Inflammatory macrophage (primary cell): ENCODE measurements around the gene NHLRC1.
A peak's percentile ranks its signal among the peaks of the same experiment; 100 is the strongest.
"Not testable (repeated sequence)": the region's sequence is repeated elsewhere in the genome, so short reads cannot be mapped to it uniquely, and the experiment has no call there.

Source experiments
- DNase-seq, 2 donors: peaks; one replicate each; pipeline ENCODE4 v3.0.0-alpha.2; 2020 to 2022
- total RNA-seq, 18 experiments: gene quantifications; one replicate each; lab custom pipeline; 2026; ENCODE audit warnings: mixed read lengths in 6 of 18, inconsistent platforms in 2 of 18; lab: John Stamatoyannopoulos, UW

NHLRC1 gene
- 0.25 to 5.2 (median 3.0) reads per million in 18 experiments for total RNA-seq

- DNase-seq: peak; percentile 92 to 95
These were observed at the start of gene NHLRC1 for GRCh38 chr6:18122128-18123093. TSS of gene NHLRC1 (minus strand) at chr6:18122677. CDS start at chr6:18122606, 71 bp downstream.

GRCh38 chr6:18171871-18172270 lies 49.4 kb upstream of the NHLRC1 start:
- DNase-seq: peak; percentile 62 to 83

- DNase-seq: no peak
These were observed 45.8 kb upstream of the NHLRC1 start for GRCh38 chr6:18168264-18168663.

- DNase-seq: peak; percentile 55 to 80
These were observed 44.0 kb upstream of the NHLRC1 start for GRCh38 chr6:18166312-18167036.

DNA sequence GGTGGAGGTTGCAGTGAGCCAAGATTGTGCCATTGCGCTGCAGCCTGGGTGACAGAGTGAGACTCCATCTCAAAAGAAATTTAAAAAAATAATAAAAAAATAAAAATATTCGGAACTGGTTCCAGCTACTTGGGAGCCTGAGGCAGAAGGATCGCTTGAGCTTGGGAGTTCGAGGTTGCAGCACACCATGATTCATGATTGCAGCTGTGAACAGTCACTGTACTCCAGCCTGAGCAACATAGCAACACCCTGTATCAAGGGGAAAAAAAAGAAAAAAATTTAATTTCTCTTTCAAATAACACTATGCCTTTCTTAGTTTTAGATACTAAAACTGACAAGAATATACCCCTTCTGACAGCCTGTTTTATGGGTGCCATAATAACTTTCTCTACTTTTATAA lies 43.3 kb upstream of the NHLRC1 start:
- DNase-seq: peak; percentile 36 to 58

- no peak for DNase-seq
These were observed 39.9 kb upstream of the NHLRC1 start for GRCh38 chr6:18162401-18162800.

DNA sequence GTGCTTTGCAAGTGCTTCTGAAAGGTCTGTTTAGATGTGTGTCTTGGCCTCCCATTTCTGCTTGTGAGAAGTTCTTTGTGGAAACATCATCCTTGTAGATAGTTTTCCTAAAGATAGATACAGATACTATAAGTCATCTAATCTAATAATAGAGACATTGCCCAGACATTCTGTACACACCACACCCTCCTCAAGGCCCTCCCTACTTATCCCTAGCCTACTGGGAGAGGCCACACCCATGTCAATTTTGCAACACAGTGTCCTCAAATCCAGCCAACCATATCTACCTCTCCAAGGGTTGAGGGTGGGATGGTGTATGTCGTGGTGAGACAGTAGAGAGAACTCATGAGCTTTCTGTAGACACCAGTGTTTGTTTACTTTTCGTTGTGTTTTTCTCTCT lies 39.0 kb upstream of the NHLRC1 start:
- DNase-seq: no peak

DNA sequence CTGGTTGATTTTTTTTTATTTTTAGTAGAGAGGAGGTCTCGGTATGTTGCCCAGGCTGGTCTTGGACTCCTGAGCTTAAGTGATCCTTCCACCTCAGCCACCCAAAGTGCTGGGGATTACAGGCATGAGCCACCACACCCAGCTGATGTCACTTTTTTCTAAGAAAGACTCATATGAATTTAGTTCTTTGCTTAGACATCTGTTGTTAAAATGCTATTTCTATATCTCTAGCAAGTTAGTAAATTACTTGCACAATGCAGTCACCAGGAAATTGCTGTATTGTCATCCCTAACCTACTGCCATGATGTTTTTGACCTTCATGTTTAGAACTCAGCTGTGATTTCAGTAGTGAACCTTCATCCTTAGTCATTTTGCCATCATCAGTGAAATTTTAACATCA lies 38.4 kb upstream of the NHLRC1 start:
- peak; percentile 13 to 75 for DNase-seq

- DNase-seq: peak; percentile 55 to 58
These were observed 33.5 kb upstream of the NHLRC1 start for GRCh38 chr6:18155864-18156421.

DNA sequence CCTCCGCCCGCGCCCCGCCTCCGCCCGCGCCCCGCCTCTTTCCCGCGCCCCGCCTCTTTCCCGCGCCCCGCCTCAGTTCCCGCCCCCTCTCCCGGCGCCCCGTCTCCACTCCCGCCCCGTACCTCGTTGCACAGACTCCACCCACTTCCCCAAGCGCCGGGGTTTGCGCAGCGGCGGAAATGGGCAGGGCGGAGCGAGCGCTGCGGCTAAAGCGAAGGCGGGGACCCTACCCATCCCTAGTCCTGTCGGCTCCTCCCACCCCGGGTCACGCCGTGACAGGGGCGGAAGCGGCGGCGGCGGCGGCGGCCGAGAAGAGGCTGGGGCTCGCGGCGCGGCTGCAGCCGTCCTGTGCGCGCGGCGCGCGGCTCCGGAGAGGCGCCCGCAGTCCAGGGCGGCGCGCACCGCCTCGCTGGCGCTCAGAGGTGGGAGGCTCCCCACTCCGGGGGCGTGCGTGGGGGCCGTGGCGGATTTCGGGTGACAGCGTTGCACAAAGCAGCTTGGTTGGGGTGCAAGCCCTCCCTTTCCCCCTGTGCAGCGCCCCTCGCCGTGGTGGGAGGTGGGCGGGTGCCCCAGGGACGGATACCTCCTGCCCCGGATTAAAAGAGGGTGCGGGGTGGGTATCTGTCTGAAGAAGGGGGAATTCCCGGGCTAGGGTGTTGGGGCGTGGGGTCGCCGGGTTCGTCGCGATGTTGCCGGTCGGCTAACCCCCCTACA lies 32.8 kb upstream of the NHLRC1 start, which contains the start of gene KDM1B:
Gene KDM1B, plus strand, starts transcription at position 273 of the 714 bp plus-strand sequence. CDS start 4,474 bp downstream, outside the sequence.
- peak; percentile 99 for DNase-seq

DNA sequence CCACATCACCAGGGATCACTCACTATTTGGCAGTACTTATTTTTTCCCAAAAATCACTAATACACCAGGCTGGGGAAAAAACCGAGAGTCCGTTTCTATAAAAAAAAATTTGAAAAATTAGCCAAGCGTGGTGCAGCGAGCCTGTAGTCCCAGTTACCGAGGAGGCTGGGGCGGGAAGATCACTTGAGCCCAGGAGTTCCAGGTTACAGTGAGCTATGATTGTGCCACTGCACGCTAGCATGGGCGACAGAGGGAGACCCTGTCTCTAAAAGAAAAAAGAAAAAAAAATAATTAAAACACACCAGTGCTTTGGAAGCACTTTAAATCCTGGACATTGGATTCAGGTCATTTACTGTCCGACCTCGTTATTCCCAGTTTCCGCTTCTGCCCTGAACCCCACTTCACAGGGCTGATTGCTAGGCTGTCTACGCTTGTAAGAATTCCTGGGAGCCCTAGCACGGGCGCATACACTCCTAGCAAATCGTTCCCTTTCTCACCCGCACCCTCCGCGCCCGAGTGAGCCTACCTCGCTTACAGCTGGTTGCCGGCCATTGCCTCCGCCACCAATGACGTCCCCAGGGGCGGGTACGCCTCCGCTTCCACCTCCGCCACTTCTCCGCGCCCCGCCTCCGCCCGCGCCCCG lies 32.2 kb upstream of the NHLRC1 start, which contains the start of gene TPMT:
Gene TPMT, minus strand, starts transcription at position 571 of the 643 bp plus-strand sequence. CDS start 5,950 bp downstream, outside the sequence.
- DNase-seq: no peak

- DNase-seq: no peak
These were observed 30.8 kb upstream of the NHLRC1 start for GRCh38 chr6:18153311-18153703.

GRCh38 chr6:18151801-18152200 lies 29.3 kb upstream of the NHLRC1 start:
- no peak for DNase-seq

DNA sequence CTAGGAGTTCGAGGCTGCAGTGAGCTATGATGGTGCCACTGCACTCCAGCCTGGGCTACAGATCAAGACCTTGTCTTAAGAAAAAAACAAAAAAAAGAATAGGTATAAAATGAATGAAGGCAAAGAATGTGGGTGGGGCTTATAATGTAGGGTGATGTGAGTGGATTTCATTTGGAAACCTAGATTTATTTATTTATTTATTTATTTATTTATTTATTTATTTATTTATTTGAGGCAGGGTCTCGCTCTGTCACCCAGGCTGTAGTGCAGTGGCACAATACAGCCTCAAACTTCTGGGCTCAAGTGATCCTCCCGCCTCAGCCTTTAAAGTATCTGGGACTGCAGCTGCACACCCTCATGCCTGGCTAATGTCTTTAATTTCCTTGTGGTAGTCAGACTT lies 28.9 kb upstream of the NHLRC1 start:
- not testable (repeated sequence) for DNase-seq

- peak; percentile 84 to 85 for DNase-seq
These were observed 26.0 kb upstream of the NHLRC1 start for GRCh38 chr6:18148304-18149025.

- DNase-seq: no peak
These were observed 25.1 kb upstream of the NHLRC1 start for GRCh38 chr6:18147616-18148015.

- DNase-seq: no peak
These were observed 24.7 kb upstream of the NHLRC1 start for GRCh38 chr6:18147160-18147559.

DNA sequence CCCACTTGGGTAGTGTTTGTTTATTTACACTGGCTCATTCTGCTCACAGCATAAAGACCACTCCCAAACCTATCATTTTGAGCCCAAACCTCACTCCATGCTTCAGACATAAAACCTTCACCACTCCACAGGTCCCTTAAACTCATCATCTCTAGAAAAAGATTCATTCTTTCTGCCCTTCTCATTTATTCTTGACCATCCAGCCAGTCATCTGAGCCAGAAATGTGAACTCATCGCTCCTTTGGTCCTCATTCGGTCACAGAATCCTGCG lies 20.0 kb upstream of the NHLRC1 start:
- no peak for DNase-seq

DNA sequence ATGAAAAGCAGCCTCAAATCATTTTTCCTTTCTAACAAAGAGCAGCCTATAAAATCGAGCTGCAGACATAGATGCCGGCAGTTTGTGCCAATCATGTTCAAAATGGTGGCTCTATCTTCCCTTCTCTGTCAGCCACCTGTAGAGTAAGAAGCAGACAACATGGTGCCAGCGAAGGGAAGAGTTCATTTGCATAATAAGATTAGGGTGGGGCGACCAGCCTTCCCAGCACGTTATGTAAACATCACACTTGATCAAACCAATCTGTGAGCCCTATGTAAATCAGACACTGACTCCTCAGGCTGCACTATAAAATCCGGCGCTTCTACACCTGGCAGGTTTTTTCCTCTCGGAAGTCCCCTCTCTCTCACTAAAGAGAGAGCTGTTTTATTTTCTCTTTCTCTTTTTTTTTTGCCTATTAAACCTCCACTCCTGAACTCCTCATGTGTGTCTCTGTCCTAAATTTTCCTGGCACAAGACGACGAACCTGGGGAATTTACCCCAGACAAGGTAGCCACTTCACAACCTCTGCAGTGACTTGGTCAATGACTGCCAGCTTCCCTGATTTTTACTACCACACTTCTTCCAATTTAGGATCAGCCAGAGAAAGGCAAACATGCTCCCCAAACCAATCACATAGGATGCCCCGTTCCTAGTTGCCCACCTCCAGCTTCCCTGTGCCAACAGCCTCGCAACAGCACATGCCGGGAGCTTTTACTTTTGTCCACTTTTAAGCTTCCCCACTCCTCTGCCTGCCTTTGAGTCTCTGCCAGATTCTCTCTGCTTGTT lies 19.5 kb upstream of the NHLRC1 start:
- no peak for DNase-seq

- DNase-seq: no peak
These were observed 17.6 kb upstream of the NHLRC1 start for GRCh38 chr6:18139935-18140621.
